Heart left ventricle (tissue), 16 donors: ENCODE results near the gene NUCKS1. TPM values are rescaled to one million over a fixed set of nuclear protein-coding genes. Genes with fewer than 3 reads are reported as not detected.

Experiments
- ATAC-seq, 4 donors: fragments of 200-7000 bp; cut with Tn5 transposase; one replicate each; pipeline ENCODE4 v1.9.1; 2020 to 2022; ENCODE audit warnings: moderate library complexity in 4 of 4, mild to moderate bottlenecking in 3 of 4, moderate number of reproducible peaks in 1 of 4
- DNase-seq, 5 donors: peaks; one replicate each; pipeline ENCODE4 v3.0.0-alpha.2; 2020
- H3K27ac ChIP-seq, 12 donors: fragments of 200-600 bp; sonication (generic) in 4 of 12; one replicate each; pipeline versions ENCODE4 v1.5.0 to v1.8.0; 2016 to 2022; ENCODE audit warnings: mild to moderate bottlenecking in 2 of 12
- H3K27me3 ChIP-seq, 9 donors: fragments of 200-600 bp; sonication (generic) in 2 of 9; one replicate each; pipeline versions ENCODE4 v1.5.1 to v1.8.0; 2016 to 2022; ENCODE audit warnings: mild to moderate bottlenecking in 3 of 9
- H3K36me3 ChIP-seq, 9 donors: fragments of 200-600 bp; sonication (generic) in 2 of 9; one replicate each; pipeline versions ENCODE4 v1.5.0 to v1.8.0; 2018 to 2022; ENCODE audit warnings: mild to moderate bottlenecking in 2 of 9
- H3K4me1 ChIP-seq, 12 donors: fragments of 200-600 bp; sonication (generic) in 4 of 12; one replicate each; pipeline versions ENCODE4 v1.5.0 to v1.8.0; 2016 to 2022; ENCODE audit warnings: mild to moderate bottlenecking in 3 of 12
- H3K4me3 ChIP-seq, 12 donors: fragments of 200-600 bp; sonication (generic) in 4 of 12; one replicate each; pipeline versions ENCODE4 v1.5.0 to v1.8.0; 2017 to 2022; ENCODE audit warnings: mild to moderate bottlenecking in 9 of 12, moderate library complexity in 4 of 12
- H3K9me3 ChIP-seq, 12 donors: fragments of 200-600 bp; sonication (generic) in 4 of 12; one replicate each; pipeline versions ENCODE4 v1.5.0 to v1.8.0; 2016 to 2022; ENCODE audit warnings: mild to moderate bottlenecking in 1 of 12
- CTCF ChIP-seq, 12 donors: fragments of 200-600 bp; sonication (generic) in 4 of 12; IDR thresholded peaks; one replicate each; pipeline versions ENCODE4 v1.5.0 to v1.8.0; 2018 to 2022; ENCODE audit warnings: antibody characterized with exemption in 12 of 12, mild to moderate bottlenecking in 5 of 12
- POLR2A ChIP-seq, 2 donors: fragments of 450-650 bp; IDR thresholded peaks; one replicate each; pipeline ENCODE4 v1.6.1; 2017; ENCODE audit warnings: antibody characterized with exemption in 2 of 2, mild to moderate bottlenecking in 2 of 2, moderate library complexity in 2 of 2
- WGBS, 4 donors: extraction: QIAGEN DNeasy Blood & Tissue Kit in 2 of 4; methylation state at CpG; one replicate each; pipeline versions ENCODE4 v1.1.5 to v1.1.7; 2013 to 2018; 5-methylcytosine and 5-hydroxymethylcytosine counted together
- intact Hi-C, 10 donors: fragments of 100-400 bp; cut with DNase I; formaldehyde crosslinking; loops; one replicate each; pipeline versions ENCODE4 v1.11.1 to v1.14.2; 2022
- polyA plus RNA-seq, 2 donors: library from polyadenylated mRNA; stranded (reverse); fragments of 200-250 nt; gene quantifications; one replicate each; pipeline ENCODE4 v1.2.3, GENCODE V29; 2013
- total RNA-seq, 9 donors: library from RNA; depleted of rRNA in 2 of 9; stranded (reverse); fragments of >200 nt in 2 of 9; fragmentation: NEBNext Ultra II Directional in 3 of 9; extraction: Animal tissue kit (Norgen Biotek cat#: 25700) in 3 of 9; gene quantifications; one replicate each; pipeline versions ENCODE4 v1.1.0 to v1.2.4, GENCODE V29; 2016 to 2023
- donor health status: ischemic (EF 13 %, LVEDD 7.1; RV severe dilation, severe dysfunction).
- donor health status: healthy with polysubstance abuse.
- donor health status: DM: no; HTN: yes; CAD: no.
- donor health status: DM: no; HTN: no; CAD: no.
- donor health status: ischemic (EF 25% LVEDD 6.9; RV normal size, moderate dysfunction).
- donor health status: ischemic (EF 25% LVEDD 5.7; RV mildly dilated, moderate dysfunction).
- donor health status: healthy.
- donor health status: DM: yes; HTN: yes; CAD: no.
- donor health status: ischemic (EF 35%, LVEDD 5.7; RV mildly dilated, moderate dysfunction).
- donor health status: nonischemic (EF 11% LVEDD 7.7; RV severe dilation, severe dysfunction).
- donor health status: DM: yes; HTN: yes; CAD: no.
- donor health status: PGD.
- donor health status: ischemic (EF 29% LVEDD 5.4; RV normal size, mild dysfunction).
- donor health status: nonischemic (EF 23%, LVEDD 6.1; RV moderate dilation, normal function).

NUCKS1 gene
- total and polyA plus RNA-seq, 11 donors, result 73.4 to 240 (median 198) TPM

DNA sequence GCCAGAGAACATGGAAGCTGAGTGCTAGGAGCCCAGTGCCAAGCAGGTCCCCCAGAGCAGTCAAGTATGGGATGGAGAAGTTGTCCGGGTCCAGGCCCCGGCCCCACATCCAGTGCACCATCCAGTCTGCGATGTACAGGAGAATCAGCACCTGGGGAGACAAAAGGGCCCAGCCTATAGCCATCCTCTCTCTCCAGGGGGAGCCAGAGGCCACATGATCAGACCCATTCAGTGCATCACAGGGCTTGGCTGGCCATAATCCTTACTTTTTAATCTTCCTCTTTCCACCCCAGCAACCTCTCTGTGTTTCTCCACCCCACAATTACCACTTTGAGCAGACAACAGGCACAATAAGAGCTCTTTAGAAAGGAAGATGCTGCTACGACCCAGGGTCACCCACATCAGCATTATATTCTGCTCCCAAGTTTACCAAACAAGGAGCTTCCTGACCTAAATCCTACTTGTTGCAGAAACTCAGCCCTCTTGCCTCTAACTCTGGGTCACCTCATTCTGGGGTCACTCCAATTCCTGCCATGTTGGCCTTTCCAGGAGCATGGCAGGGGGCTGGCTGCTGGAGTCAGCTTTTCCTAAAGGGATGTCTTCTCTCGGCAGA lies 41.7 kb upstream of the NUCKS1 start:
- intact Hi-C loops, result loop anchor here (1.0 to 10.0 kb wide), 9 partner anchors 116 to 316 kb away; no protein-coding TSS in a partner anchor
- TF ChIP-seq POLR2A (IDR thresholded peaks at IDR 0.05) (no peak), CTCF (IDR thresholded peaks at IDR 0.05) (peak; percentile 49 to 82 (median 74))
- Histone ChIP-seq H3K27ac (peak overlapping the region in 4 of 12 donors; percentile 1 to 25 (median 10)), H3K4me3 (no peak overlapping the region), H3K9me3 (no peaks in the 10 kb centered on the region), H3K4me1 (peaks cover 0 to 23% (median 1%) of the 10 kb centered on the region in 12 donors), H3K36me3 (peaks cover 0 to 81% (median 69%) of the 10 kb centered on the region in 9 donors), H3K27me3 (no peaks in the 10 kb centered on the region)
- DNase-seq (peak in 3 of 5 donors; percentile 60 to 69 (median 61)), ATAC-seq (peak; percentile 55 to 71 (median 62))
- 39 to 60% (median 47%) methylated on average over 3 to 5 of the region's 5 CpGs for WGBS, 4 donors

- no peak overlapping the region for H3K4me3 ChIP-seq
- peaks cover 0 to 38% (median 26%) of the 10 kb centered on the region in 9 donors for H3K36me3 ChIP-seq
- H3K27ac ChIP-seq, result peak overlapping the region; percentile 35 to 82 (median 72)
- 43 to 48% (median 45%) methylated on average over 10 of the region's 10 CpGs for WGBS, 4 donors
- DNase-seq (no peak), ATAC-seq (peak; percentile 18 to 48 (median 28))
- H3K9me3 ChIP-seq, result no peaks in the 10 kb centered on the region
- intact Hi-C loops, result loop anchor here in 1 of 10 donors (5.0 kb wide), 1 partner anchor 190 kb away; no protein-coding TSS in a partner anchor
- peaks cover 0 to 45% (median 10%) of the 10 kb centered on the region in 12 donors for H3K4me1 ChIP-seq
- H3K27me3 ChIP-seq, result no peaks in the 10 kb centered on the region
- TF ChIP-seq POLR2A (IDR thresholded peaks at IDR 0.05), result no peak
- TF ChIP-seq CTCF (IDR thresholded peaks at IDR 0.05), result no peak
Measured at GRCh38 chr1:205787287-205787916, 37.4 kb upstream of the NUCKS1 start.

GRCh38 chr1:205786601-205787000 lies 36.6 kb upstream of the NUCKS1 start:
- ATAC-seq, result peak; percentile 24 to 29 (median 26)
- Histone ChIP-seq H3K4me1 (peaks cover 0 to 39% (median 10%) of the 10 kb centered on the region in 12 donors), H3K27ac (peak overlapping the region; percentile 35 to 82 (median 72)), H3K36me3 (peaks cover 0 to 30% (median 18%) of the 10 kb centered on the region in 9 donors), H3K27me3 (no peaks in the 10 kb centered on the region), H3K4me3 (no peak overlapping the region), H3K9me3 (no peaks in the 10 kb centered on the region)
- TF ChIP-seq CTCF (IDR thresholded peaks at IDR 0.05) (no peak), POLR2A (IDR thresholded peaks at IDR 0.05) (no peak)
- 39 to 46% (median 44%) methylated on average over 4 of the region's 4 CpGs for WGBS, 4 donors
- intact Hi-C loops, result loop anchor here in 1 of 10 donors (5.0 kb wide), 1 partner anchor 191 kb away; no protein-coding TSS in a partner anchor
- no peak for DNase-seq

GRCh38 chr1:205785446-205785845 lies 35.5 kb upstream of the NUCKS1 start:
- no peak for TF ChIP-seq POLR2A (IDR thresholded peaks at IDR 0.05)
- Histone ChIP-seq H3K36me3 (peaks cover 0 to 19% (median 8%) of the 10 kb centered on the region in 9 donors), H3K27me3 (no peaks in the 10 kb centered on the region), H3K4me3 (no peak overlapping the region), H3K4me1 (peaks cover 0 to 39% (median 10%) of the 10 kb centered on the region in 12 donors), H3K27ac (peak overlapping the region in 4 of 12 donors; percentile 4 to 72 (median 38)), H3K9me3 (no peaks in the 10 kb centered on the region)
- WGBS, 4 donors, result 85 to 90% (median 88%) methylated on average over 9 of the region's 9 CpGs
- intact Hi-C loops, result loop anchor here in 1 of 10 donors (5.0 kb wide), 1 partner anchor 192 kb away; no protein-coding TSS in a partner anchor
- ATAC-seq (no peak), DNase-seq (no peak)
